Upper lobe of right lung (tissue), 1 donor: ENCODE data around the gene CACNA1B. TPM values are rescaled to one million over a fixed set of nuclear protein-coding genes. Genes with fewer than 3 reads are reported as not detected.

Experiments
- ATAC-seq: fragments of 200-7000 bp; cut with Tn5 transposase; one replicate; pipeline ENCODE4 v1.9.1; 2020; ENCODE audit warnings: mild to moderate bottlenecking, moderate library complexity
- DNase-seq: peaks from one replicate; pipeline ENCODE4 v3.0.0-alpha.2; 2020
- H3K27ac ChIP-seq: fragments of 200-600 bp; one replicate; pipeline ENCODE4 v1.8.0; 2022
- H3K27me3 ChIP-seq: fragments of 200-600 bp; one replicate; pipeline ENCODE4 v1.8.0; 2022; ENCODE audit warnings: mild to moderate bottlenecking
- H3K36me3 ChIP-seq: fragments of 200-600 bp; one replicate; pipeline ENCODE4 v1.8.0; 2022
- H3K4me1 ChIP-seq: fragments of 200-600 bp; one replicate; pipeline ENCODE4 v1.8.0; 2022
- H3K4me3 ChIP-seq: fragments of 200-600 bp; one replicate; pipeline ENCODE4 v1.8.0; 2022; ENCODE audit warnings: mild to moderate bottlenecking
- H3K9me3 ChIP-seq: fragments of 200-600 bp; one replicate; pipeline ENCODE4 v1.8.0; 2022
- CTCF ChIP-seq: fragments of 200-600 bp; IDR thresholded peaks from one replicate; pipeline ENCODE4 v1.8.0; 2022; ENCODE audit warnings: antibody characterized with exemption
- intact Hi-C: fragments of 100-400 bp; cut with DNase I; formaldehyde crosslinking; loops from one replicate; pipeline ENCODE4 v1.11.0; 2022
- total RNA-seq: library from RNA; stranded (reverse); fragmentation: NEBNext Ultra II Directional; extraction: Animal tissue kit (Norgen Biotek cat#: 25700); gene quantifications from one replicate; pipeline ENCODE4 v1.2.1, GENCODE V29; 2021
- donor health status: DM: no; HTN: yes; CAD: no; lungs with severe emphysema.

CACNA1B gene
- total RNA-seq, 1 donor from 2014 or later = 0.29 TPM

GRCh38 chr9:138028596-138028995 is 151.0 kb downstream of the CACNA1B start:
- Histone ChIP-seq H3K27ac (no peak overlapping the region), H3K4me3 (no peak overlapping the region)
- DNase-seq = no peak

GRCh38 chr9:138031186-138031585 is 153.6 kb downstream of the CACNA1B start:
- no peak for ATAC-seq
- Histone ChIP-seq H3K36me3 (no peaks in the 10 kb centered on the region), H3K9me3 (no peaks in the 10 kb centered on the region), H3K4me3 (no peak overlapping the region), H3K4me1 (no peaks in the 10 kb centered on the region), H3K27me3 (peaks cover 25% of the 10 kb centered on the region), H3K27ac (no peak overlapping the region)
- DNase-seq = no peak
- no peak for TF ChIP-seq CTCF
- intact Hi-C loops = no loop called here

More at GRCh38 chr9:138028596-138028995, 151.0 kb downstream of the CACNA1B start:
- no peak for TF ChIP-seq CTCF
- intact Hi-C loops = no loop called here
- H3K9me3 ChIP-seq = no peaks in the 10 kb centered on the region
- no peaks in the 10 kb centered on the region for H3K36me3 ChIP-seq
- H3K4me1 ChIP-seq = no peaks in the 10 kb centered on the region
- ATAC-seq = no peak
- peaks cover 40% of the 10 kb centered on the region for H3K27me3 ChIP-seq

GRCh38 chr9:138033950-138034349 is 156.4 kb downstream of the CACNA1B start:
- intact Hi-C loops = no loop called here

GRCh38 chr9:138037140-138037539 is 159.6 kb downstream of the CACNA1B start:
- intact Hi-C loops = no loop called here
- Histone ChIP-seq H3K27me3 (peaks cover 15% of the 10 kb centered on the region), H3K9me3 (no peaks in the 10 kb centered on the region), H3K36me3 (no peaks in the 10 kb centered on the region), H3K4me1 (no peaks in the 10 kb centered on the region), H3K27ac (no peak overlapping the region), H3K4me3 (no peak overlapping the region)
- peak; percentile 22 for DNase-seq
- TF ChIP-seq CTCF = no peak
- ATAC-seq = no peak

More at GRCh38 chr9:138033950-138034349, 156.4 kb downstream of the CACNA1B start:
- Histone ChIP-seq H3K4me1 (no peaks in the 10 kb centered on the region), H3K4me3 (no peak overlapping the region), H3K27ac (no peak overlapping the region), H3K9me3 (no peaks in the 10 kb centered on the region), H3K27me3 (peaks cover 21% of the 10 kb centered on the region), H3K36me3 (no peaks in the 10 kb centered on the region)
- DNase-seq (no peak), ATAC-seq (no peak)
- no peak for TF ChIP-seq CTCF

- Histone ChIP-seq H3K27me3 (peaks cover 16% of the 10 kb centered on the region), H3K4me3 (no peak overlapping the region), H3K27ac (no peak overlapping the region), H3K36me3 (no peaks in the 10 kb centered on the region), H3K4me1 (no peaks in the 10 kb centered on the region), H3K9me3 (no peaks in the 10 kb centered on the region)
- DNase-seq = peak; percentile 29
- intact Hi-C loops = no loop called here
- ATAC-seq = no peak
- no peak for TF ChIP-seq CTCF
These were observed 160.7 kb downstream of the CACNA1B start for GRCh38 chr9:138038244-138038671.
